GM19452 (cell line): Measurements from ENCODE around the gene DYNLRB1.
A peak's percentile ranks its signal among the peaks of the same experiment; 100 is the strongest.
"Not testable (repeated sequence)": the region's sequence is repeated elsewhere in the genome, so short reads cannot be mapped to it uniquely, and the experiment has no call there.

Experiments
- ATAC-seq: cut with Tn5 transposase; IDR thresholded peaks from one replicate; pipeline ENCODE4 v1.9.1; 2021; ENCODE audit not compliant: unreplicated experiment

The DYNLRB1 gene

GRCh38 chr20:34516247-34517113, at the start of gene DYNLRB1:
TSS of gene DYNLRB1 (plus strand) at chr20:34516422. CDS start at chr20:34516459, 37 bp downstream.
- ATAC-seq, result peak; percentile 71

- ATAC-seq, result no peak
Measured at GRCh38 chr20:34468951-34469350, 47.3 kb upstream of the DYNLRB1 start.

GRCh38 chr20:34472246-34472925, 43.8 kb upstream of the DYNLRB1 start:
- no peak for ATAC-seq

- ATAC-seq, result no peak
Measured at GRCh38 chr20:34473262-34473883, 42.8 kb upstream of the DYNLRB1 start.

GRCh38 chr20:34475979-34476736, 40.1 kb upstream of the DYNLRB1 start:
- ATAC-seq, result no peak

GRCh38 chr20:34479627-34480026, 36.6 kb upstream of the DYNLRB1 start:
- ATAC-seq, result no peak

- ATAC-seq, result not testable (repeated sequence)
Measured at GRCh38 chr20:34482154-34482553, 34.1 kb upstream of the DYNLRB1 start.

- not testable (repeated sequence) for ATAC-seq
Measured at GRCh38 chr20:34483585-34484220, 32.5 kb upstream of the DYNLRB1 start.

GRCh38 chr20:34485068-34485634, 31.1 kb upstream of the DYNLRB1 start:
- no peak for ATAC-seq

- ATAC-seq, result no peak
Measured at GRCh38 chr20:34491226-34491931, 24.8 kb upstream of the DYNLRB1 start.

GRCh38 chr20:34491932-34492509, 24.2 kb upstream of the DYNLRB1 start:
- no peak for ATAC-seq

- ATAC-seq, result no peak
Measured at GRCh38 chr20:34493646-34494045, 22.6 kb upstream of the DYNLRB1 start.

- no peak for ATAC-seq
Measured at GRCh38 chr20:34495307-34495706, 20.9 kb upstream of the DYNLRB1 start.

GRCh38 chr20:34495916-34496315, 20.3 kb upstream of the DYNLRB1 start:
- ATAC-seq, result no peak

- not testable (repeated sequence) for ATAC-seq
Measured at GRCh38 chr20:34497596-34497995, 18.6 kb upstream of the DYNLRB1 start.

- no peak for ATAC-seq
Measured at GRCh38 chr20:34500823-34501222, 15.4 kb upstream of the DYNLRB1 start.

- no peak for ATAC-seq
Measured at GRCh38 chr20:34506480-34506879, 9.7 kb upstream of the DYNLRB1 start.

GRCh38 chr20:34507702-34508413, 8.4 kb upstream of the DYNLRB1 start:
- ATAC-seq, result no peak

GRCh38 chr20:34510575-34510974, 5.6 kb upstream of the DYNLRB1 start:
- no peak for ATAC-seq
